KMS-11 (cell line): ENCODE measurements around the gene PDZRN3.

Experiments used
- H2AFZ ChIP-seq: fragments of 200-600 bp; sonication (generic); 2 replicates; pipeline ENCODE4 v1.6.1; 2016; ENCODE audit warnings: antibody characterized with exemption, mixed run types, low read depth
- H3K27ac ChIP-seq: fragments of 200-600 bp; sonication (generic); 2 replicates; pipeline ENCODE4 v1.6.1; 2016; ENCODE audit warnings: mild to moderate bottlenecking, mixed run types
- H3K27me3 ChIP-seq: fragments of 200-600 bp; sonication (generic); 2 replicates; pipeline ENCODE4 v1.6.1; 2017; ENCODE audit warnings: mild to moderate bottlenecking, low read depth, mixed run types, moderate library complexity; ENCODE audit not compliant: insufficient read depth
- H3K36me3 ChIP-seq: fragments of 200-600 bp; sonication (generic); 2 replicates; pipeline ENCODE4 v1.6.1; 2017; ENCODE audit warnings: mild to moderate bottlenecking, mixed run types; ENCODE audit not compliant: insufficient read depth
- H3K4me1 ChIP-seq: fragments of 200-600 bp; sonication (generic); 2 replicates; pipeline ENCODE4 v1.6.1; 2016; ENCODE audit warnings: mild to moderate bottlenecking, low read depth, mixed run types; ENCODE audit not compliant: poor library complexity, severe bottlenecking
- H3K4me2 ChIP-seq: fragments of 200-600 bp; sonication (generic); 2 replicates; pipeline ENCODE4 v1.7.0; 2016; ENCODE audit warnings: mild to moderate bottlenecking, mixed run types
- H3K4me3 ChIP-seq: fragments of 200-600 bp; sonication (generic); IDR thresholded peaks from 2 replicates; pipeline ENCODE4 v1.6.1; 2017; ENCODE audit warnings: low read depth, low read length, mixed read lengths; ENCODE audit not compliant: insufficient read depth
- H3K79me2 ChIP-seq: fragments of 200-600 bp; sonication (generic); 2 replicates; pipeline ENCODE4 v1.6.1; 2016; ENCODE audit warnings: low read depth, mixed run types; ENCODE audit not compliant: insufficient read depth
- H3K9ac ChIP-seq: fragments of 200-600 bp; sonication (generic); 2 replicates; pipeline ENCODE4 v1.6.1; 2016; ENCODE audit warnings: mild to moderate bottlenecking, mixed run types
- H4K20me1 ChIP-seq: fragments of 200-600 bp; sonication (generic); 2 replicates; pipeline ENCODE4 v1.6.1; 2016; ENCODE audit warnings: mild to moderate bottlenecking, mixed run types; ENCODE audit not compliant: insufficient read depth
- CTCF ChIP-seq: fragments of 200-600 bp; sonication (generic); conservative IDR thresholded peaks from 2 replicates; pipeline ENCODE4 v1.6.1; 2017; ENCODE audit warnings: low read depth, mild to moderate bottlenecking, antibody characterized with exemption, low read length, moderate library complexity, mixed read lengths

The PDZRN3 gene

GRCh38 chr3:73401616-73402279 lies 223.0 kb downstream of the PDZRN3 start:
- Histone ChIP-seq H2AFZ (no peak overlapping the region), H4K20me1 (no peaks in the 10 kb centered on the region), H3K9ac (no peak overlapping the region), H3K36me3 (no peaks in the 10 kb centered on the region), H3K4me3 (no peak overlapping the region), H3K4me2 (no peak overlapping the region), H3K79me2 (no peaks in the 10 kb centered on the region), H3K27me3 (no peaks in the 10 kb centered on the region), H3K4me1 (no peaks in the 10 kb centered on the region), H3K27ac (no peak overlapping the region)
- no peak for TF ChIP-seq CTCF

GRCh38 chr3:73401059-73401458 lies 223.7 kb downstream of the PDZRN3 start:
- no peaks in the 10 kb centered on the region for H4K20me1 ChIP-seq
- H3K36me3 ChIP-seq: no peaks in the 10 kb centered on the region
- no peaks in the 10 kb centered on the region for H3K4me1 ChIP-seq
- no peak overlapping the region for H3K27ac ChIP-seq
- H3K9ac ChIP-seq: no peak overlapping the region
- no peak overlapping the region for H3K4me2 ChIP-seq
- no peaks in the 10 kb centered on the region for H3K27me3 ChIP-seq
- no peak for TF ChIP-seq CTCF
- no peak overlapping the region for H2AFZ ChIP-seq
- H3K79me2 ChIP-seq: no peaks in the 10 kb centered on the region
- H3K4me3 ChIP-seq: no peak overlapping the region

GRCh38 chr3:73399666-73400253 lies 225.0 kb downstream of the PDZRN3 start:
- Histone ChIP-seq H3K4me2 (no peak overlapping the region), H3K27me3 (no peaks in the 10 kb centered on the region), H4K20me1 (no peaks in the 10 kb centered on the region), H2AFZ (no peak overlapping the region), H3K4me3 (no peak overlapping the region), H3K79me2 (no peaks in the 10 kb centered on the region), H3K9ac (no peak overlapping the region), H3K4me1 (no peaks in the 10 kb centered on the region), H3K27ac (no peak overlapping the region), H3K36me3 (no peaks in the 10 kb centered on the region)
- TF ChIP-seq CTCF: no peak

GRCh38 chr3:73399106-73399505 lies 225.6 kb downstream of the PDZRN3 start:
- no peaks in the 10 kb centered on the region for H3K4me1 ChIP-seq
- no peaks in the 10 kb centered on the region for H3K36me3 ChIP-seq
- no peak overlapping the region for H3K4me3 ChIP-seq
- no peaks in the 10 kb centered on the region for H3K79me2 ChIP-seq
- H4K20me1 ChIP-seq: no peaks in the 10 kb centered on the region
- H3K27ac ChIP-seq: no peak overlapping the region
- H3K27me3 ChIP-seq: no peaks in the 10 kb centered on the region
- no peak for TF ChIP-seq CTCF
- no peak overlapping the region for H3K4me2 ChIP-seq
- no peak overlapping the region for H3K9ac ChIP-seq
- H2AFZ ChIP-seq: no peak overlapping the region
